ENCODE measurements around the gene COL1A2.

Gene COL1A2

DNA sequence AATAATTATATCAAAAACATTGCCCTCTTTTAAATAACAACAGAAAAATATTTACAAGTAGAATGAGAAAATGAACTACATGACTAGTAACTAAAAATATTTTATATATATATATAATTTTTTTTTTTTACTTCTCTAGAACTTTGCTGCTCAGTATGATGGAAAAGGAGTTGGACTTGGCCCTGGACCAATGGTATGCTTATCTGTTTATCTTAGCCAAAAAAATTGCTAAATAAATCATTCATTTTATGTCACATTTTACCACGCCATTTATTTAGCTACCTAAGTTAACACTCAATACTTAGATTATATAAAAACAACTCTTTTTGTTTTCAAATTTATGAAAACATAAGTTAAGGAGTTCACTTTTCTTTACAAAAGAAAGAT lies 6.7 kb downstream of the COL1A2 start:
- H3K9me3 ChIP-seq (ENCODE audit: control insufficient read depth in 1 of 2, low read length in 2 of 2), result no peaks in the 10 kb centered on the region
- no peaks in the 10 kb centered on the region for H3K4me1 ChIP-seq (ENCODE audit: control insufficient read depth in 1 of 2, insufficient read depth in 2 of 2, low read length in 2 of 2)
- H3K36me3 ChIP-seq (ENCODE audit: control insufficient read depth in 1 of 2, insufficient read depth in 2 of 2, low read length in 2 of 2), result peaks cover 0 to 3% of the 10 kb centered on the region in 2 donors
- H3K27ac ChIP-seq (ENCODE audit: low read depth, low read length), result no peak overlapping the region
- no peak overlapping the region for H3K4me3 ChIP-seq (ENCODE audit: low read depth in 1 of 2, low read length in 2 of 2)
- no peak overlapping the region for H3K9ac ChIP-seq (ENCODE audit: low read depth in 1 of 2, low read length in 2 of 2)
- no peaks in the 10 kb centered on the region for H3K27me3 ChIP-seq (ENCODE audit: control insufficient read depth in 1 of 2, insufficient read depth in 2 of 2, low read length in 2 of 2)

DNA sequence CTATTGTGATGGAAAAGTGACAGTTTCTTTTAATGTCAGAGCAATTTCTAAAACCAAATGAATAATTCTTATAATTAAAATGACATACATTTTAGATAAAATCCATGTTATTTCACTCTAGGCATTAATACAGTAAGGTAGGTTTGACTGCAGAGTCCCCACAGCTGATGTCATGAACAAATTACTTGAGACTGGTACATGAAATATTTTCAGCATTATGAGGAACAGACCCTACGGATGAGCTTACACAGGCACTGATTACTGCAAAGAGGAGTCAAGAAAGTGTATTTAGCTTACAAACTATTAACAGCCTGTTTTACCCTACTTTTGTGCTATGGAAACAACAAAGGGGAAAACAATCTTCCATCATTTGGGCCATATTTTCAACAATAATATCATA lies 8.9 kb downstream of the COL1A2 start:
- H3K9ac ChIP-seq (ENCODE audit: low read depth in 1 of 2, low read length in 2 of 2), result no peak overlapping the region
- H3K4me3 ChIP-seq (ENCODE audit: low read depth in 1 of 2, low read length in 2 of 2), result no peak overlapping the region
- H3K36me3 ChIP-seq (ENCODE audit: control insufficient read depth in 1 of 2, insufficient read depth in 2 of 2, low read length in 2 of 2), result peaks cover 0 to 3% of the 10 kb centered on the region in 2 donors
- no peaks in the 10 kb centered on the region for H3K9me3 ChIP-seq (ENCODE audit: control insufficient read depth in 1 of 2, low read length in 2 of 2)
- H3K27me3 ChIP-seq (ENCODE audit: control insufficient read depth in 1 of 2, insufficient read depth in 2 of 2, low read length in 2 of 2), result no peaks in the 10 kb centered on the region
- H3K4me1 ChIP-seq (ENCODE audit: control insufficient read depth in 1 of 2, insufficient read depth in 2 of 2, low read length in 2 of 2), result no peaks in the 10 kb centered on the region
- no peak overlapping the region for H3K27ac ChIP-seq (ENCODE audit: low read depth, low read length)

DNA sequence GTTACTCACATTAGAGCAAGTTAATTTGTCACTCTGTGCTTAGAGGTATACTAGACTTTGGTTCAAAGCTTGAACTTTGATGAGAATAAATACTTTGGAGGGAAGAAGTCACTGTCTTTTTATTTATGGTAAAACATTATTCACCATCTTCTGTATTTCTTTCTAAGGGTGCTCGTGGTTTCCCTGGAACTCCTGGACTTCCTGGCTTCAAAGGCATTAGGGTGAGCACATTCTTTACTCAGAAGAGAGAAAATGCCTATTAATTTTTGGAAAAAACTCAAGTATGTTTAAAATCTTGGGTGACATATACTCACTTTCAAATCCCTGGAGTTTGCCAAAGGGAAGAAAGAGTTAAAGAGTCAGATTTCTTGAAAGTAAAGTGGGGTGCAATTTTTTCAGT lies 10.8 kb downstream of the COL1A2 start:
- Histone ChIP-seq H3K27ac (ENCODE audit: low read depth, low read length) (no peak overlapping the region), H3K4me3 (ENCODE audit: low read depth in 1 of 2, low read length in 2 of 2) (no peak overlapping the region), H3K36me3 (ENCODE audit: control insufficient read depth in 1 of 2, insufficient read depth in 2 of 2, low read length in 2 of 2) (peaks cover 0 to 3% of the 10 kb centered on the region in 2 donors), H3K4me1 (ENCODE audit: control insufficient read depth in 1 of 2, insufficient read depth in 2 of 2, low read length in 2 of 2) (no peaks in the 10 kb centered on the region), H3K9me3 (ENCODE audit: control insufficient read depth in 1 of 2, low read length in 2 of 2) (no peaks in the 10 kb centered on the region), H3K27me3 (ENCODE audit: control insufficient read depth in 1 of 2, insufficient read depth in 2 of 2, low read length in 2 of 2) (no peaks in the 10 kb centered on the region), H3K9ac (ENCODE audit: low read depth in 1 of 2, low read length in 2 of 2) (no peak overlapping the region)

DNA sequence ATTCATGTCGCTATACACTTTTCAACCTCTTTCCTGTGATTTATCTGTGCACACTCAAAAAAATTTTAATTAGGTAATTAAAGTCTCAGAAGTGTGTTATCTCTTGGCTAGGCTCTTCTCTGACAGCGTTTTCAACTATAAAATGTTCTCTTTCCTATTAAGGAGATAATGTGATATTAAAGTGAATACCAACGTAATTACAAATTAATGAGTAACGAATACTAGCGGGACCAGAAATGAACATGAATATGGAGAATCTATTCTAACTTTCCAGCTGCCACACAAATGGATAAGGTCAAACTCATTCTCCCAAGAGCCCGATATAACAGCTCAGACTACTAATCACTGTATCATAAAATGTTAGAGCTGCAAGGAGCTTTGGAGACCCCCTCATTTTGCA lies 12.0 kb downstream of the COL1A2 start:
- H3K9me3 ChIP-seq (ENCODE audit: control insufficient read depth in 1 of 2, low read length in 2 of 2), result no peaks in the 10 kb centered on the region
- H3K9ac ChIP-seq (ENCODE audit: low read depth in 1 of 2, low read length in 2 of 2), result no peak overlapping the region
- no peak overlapping the region for H3K4me3 ChIP-seq (ENCODE audit: low read depth in 1 of 2, low read length in 2 of 2)
- H3K27me3 ChIP-seq (ENCODE audit: control insufficient read depth in 1 of 2, insufficient read depth in 2 of 2, low read length in 2 of 2), result no peaks in the 10 kb centered on the region
- peaks cover 0 to 3% of the 10 kb centered on the region in 2 donors for H3K36me3 ChIP-seq (ENCODE audit: control insufficient read depth in 1 of 2, insufficient read depth in 2 of 2, low read length in 2 of 2)
- no peak overlapping the region for H3K27ac ChIP-seq (ENCODE audit: low read depth, low read length)
- H3K4me1 ChIP-seq (ENCODE audit: control insufficient read depth in 1 of 2, insufficient read depth in 2 of 2, low read length in 2 of 2), result no peaks in the 10 kb centered on the region

DNA sequence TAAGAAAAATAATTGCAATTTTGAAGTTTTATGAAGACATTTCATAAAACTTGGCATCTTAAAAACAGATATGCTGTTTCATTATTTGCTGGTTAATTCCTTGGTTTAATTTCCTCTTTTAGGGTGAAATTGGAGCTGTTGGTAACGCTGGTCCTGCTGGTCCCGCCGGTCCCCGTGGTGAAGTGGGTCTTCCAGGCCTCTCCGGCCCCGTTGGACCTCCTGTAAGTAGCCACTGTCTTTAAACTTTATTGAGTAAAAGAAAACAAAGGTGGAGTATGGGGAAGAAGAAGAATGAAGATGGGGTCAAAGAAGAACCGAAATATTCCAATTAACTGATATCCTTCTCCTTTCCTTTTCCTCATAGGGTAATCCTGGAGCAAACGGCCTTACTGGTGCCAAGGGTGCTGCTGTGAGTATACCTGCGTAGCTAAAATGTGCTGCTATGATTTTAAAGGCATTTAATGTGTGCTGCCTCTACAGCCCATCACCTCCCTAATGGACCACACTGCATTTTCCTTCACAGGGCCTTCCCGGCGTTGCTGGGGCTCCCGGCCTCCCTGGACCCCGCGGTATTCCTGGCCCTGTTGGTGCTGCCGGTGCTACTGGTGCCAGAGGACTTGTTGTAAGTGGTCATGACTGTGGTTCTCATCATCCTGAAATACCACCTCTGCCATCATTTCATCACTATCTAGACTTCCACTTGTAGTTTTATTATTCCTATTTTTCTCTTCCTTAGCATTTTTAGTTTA lies 14.7 kb downstream of the COL1A2 start:
- no peak overlapping the region for H3K27ac ChIP-seq (ENCODE audit: low read depth, low read length)

DNA sequence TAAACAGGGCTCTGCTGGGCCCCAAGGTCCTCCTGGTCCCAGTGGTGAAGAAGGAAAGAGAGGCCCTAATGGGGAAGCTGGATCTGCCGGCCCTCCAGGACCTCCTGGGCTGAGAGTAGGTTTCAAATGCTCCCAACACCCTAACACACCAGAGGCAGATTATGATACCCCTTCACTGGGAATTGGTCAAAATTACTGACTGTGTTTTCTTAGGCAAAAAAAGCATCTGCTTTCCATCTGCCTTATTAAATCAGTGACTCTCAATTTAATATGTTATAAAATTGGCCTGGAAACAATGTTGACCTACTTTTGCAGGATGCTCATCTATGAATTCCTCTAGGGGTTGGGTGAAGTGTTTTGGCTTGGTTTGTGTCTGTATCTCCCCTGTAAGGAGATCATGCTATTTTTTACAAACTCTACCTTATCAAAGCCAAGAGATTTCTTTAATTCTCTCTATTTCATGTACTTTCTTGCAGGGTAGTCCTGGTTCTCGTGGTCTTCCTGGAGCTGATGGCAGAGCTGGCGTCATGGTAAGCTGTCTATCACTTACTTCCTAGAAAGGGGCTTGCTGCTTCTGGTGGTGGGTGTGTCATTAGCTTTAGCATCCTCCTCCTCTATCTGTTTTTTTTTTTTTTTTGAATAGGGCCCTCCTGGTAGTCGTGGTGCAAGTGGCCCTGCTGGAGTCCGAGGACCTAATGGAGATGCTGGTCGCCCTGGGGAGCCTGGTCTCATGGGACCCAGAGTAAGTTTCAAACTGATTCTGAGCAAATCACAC lies 15.9 kb downstream of the COL1A2 start:
- Histone ChIP-seq H3K27ac (ENCODE audit: low read depth, low read length) (no peak overlapping the region), H3K4me3 (ENCODE audit: low read depth in 1 of 2, low read length in 2 of 2) (no peak overlapping the region), H3K27me3 (ENCODE audit: control insufficient read depth in 1 of 2, insufficient read depth in 2 of 2, low read length in 2 of 2) (no peaks in the 10 kb centered on the region), H3K9me3 (ENCODE audit: control insufficient read depth in 1 of 2, low read length in 2 of 2) (no peaks in the 10 kb centered on the region), H3K9ac (ENCODE audit: low read depth in 1 of 2, low read length in 2 of 2) (no peak overlapping the region), H3K36me3 (ENCODE audit: control insufficient read depth in 1 of 2, insufficient read depth in 2 of 2, low read length in 2 of 2) (peaks cover 0 to 8% of the 10 kb centered on the region in 2 donors), H3K4me1 (ENCODE audit: control insufficient read depth in 1 of 2, insufficient read depth in 2 of 2, low read length in 2 of 2) (no peaks in the 10 kb centered on the region)

More for the DNA sequence above, 14.7 kb downstream of the COL1A2 start:
- H3K9me3 ChIP-seq (ENCODE audit: control insufficient read depth in 1 of 2, low read length in 2 of 2), result no peaks in the 10 kb centered on the region
- no peaks in the 10 kb centered on the region for H3K27me3 ChIP-seq (ENCODE audit: control insufficient read depth in 1 of 2, insufficient read depth in 2 of 2, low read length in 2 of 2)
- no peaks in the 10 kb centered on the region for H3K4me1 ChIP-seq (ENCODE audit: control insufficient read depth in 1 of 2, insufficient read depth in 2 of 2, low read length in 2 of 2)
- no peak overlapping the region for H3K4me3 ChIP-seq (ENCODE audit: low read depth in 1 of 2, low read length in 2 of 2)
- peaks cover 0 to 8% of the 10 kb centered on the region in 2 donors for H3K36me3 ChIP-seq (ENCODE audit: control insufficient read depth in 1 of 2, insufficient read depth in 2 of 2, low read length in 2 of 2)
- no peak overlapping the region for H3K9ac ChIP-seq (ENCODE audit: low read depth in 1 of 2, low read length in 2 of 2)

DNA sequence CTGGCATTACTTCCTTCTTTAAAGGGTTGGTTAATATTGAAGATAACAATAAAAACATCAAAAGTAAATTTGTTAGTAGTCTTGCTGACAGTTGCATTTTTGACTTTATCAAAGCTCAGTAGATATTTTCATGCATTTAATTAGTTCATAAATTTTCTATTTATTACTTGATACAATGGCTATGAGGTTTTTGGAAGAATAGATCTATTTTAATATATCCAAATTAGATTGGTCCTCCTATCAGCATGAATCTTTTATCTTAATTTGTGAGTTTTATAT lies 16.4 kb downstream of the COL1A2 start:
- Histone ChIP-seq H3K27ac (ENCODE audit: low read depth, low read length) (no peak overlapping the region), H3K9ac (ENCODE audit: low read depth in 1 of 2, low read length in 2 of 2) (no peak overlapping the region), H3K36me3 (ENCODE audit: control insufficient read depth in 1 of 2, insufficient read depth in 2 of 2, low read length in 2 of 2) (peaks cover 0 to 5% of the 10 kb centered on the region in 2 donors), H3K4me3 (ENCODE audit: low read depth in 1 of 2, low read length in 2 of 2) (no peak overlapping the region), H3K4me1 (ENCODE audit: control insufficient read depth in 1 of 2, insufficient read depth in 2 of 2, low read length in 2 of 2) (no peaks in the 10 kb centered on the region), H3K9me3 (ENCODE audit: control insufficient read depth in 1 of 2, low read length in 2 of 2) (no peaks in the 10 kb centered on the region), H3K27me3 (ENCODE audit: control insufficient read depth in 1 of 2, insufficient read depth in 2 of 2, low read length in 2 of 2) (no peaks in the 10 kb centered on the region)

DNA sequence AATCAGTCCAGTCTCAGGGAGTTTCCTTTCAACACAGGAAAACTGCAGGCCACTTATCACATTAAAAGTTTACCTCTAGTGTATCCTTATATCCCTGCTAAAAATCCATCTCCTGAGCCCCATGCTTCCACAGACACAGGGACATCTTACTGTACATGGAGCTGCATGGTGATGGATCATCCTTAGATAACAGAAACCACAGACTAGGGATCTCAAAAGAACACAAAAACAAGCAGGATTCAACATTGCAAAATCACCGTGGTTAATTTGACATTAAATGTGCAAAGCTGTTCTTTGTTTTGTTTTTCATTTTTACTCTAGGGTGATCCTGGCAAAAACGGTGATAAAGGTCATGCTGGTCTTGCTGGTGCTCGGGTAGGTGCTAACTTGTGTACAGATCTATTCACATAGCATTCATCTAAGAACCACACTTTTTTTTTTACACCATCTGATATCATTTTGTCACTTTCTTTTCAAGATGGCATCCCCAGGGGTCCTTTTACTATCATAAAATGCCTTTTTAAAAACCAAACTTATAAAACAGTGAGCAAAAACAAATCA lies 18.1 kb downstream of the COL1A2 start:
- no peaks in the 10 kb centered on the region for H3K4me1 ChIP-seq (ENCODE audit: control insufficient read depth in 1 of 2, insufficient read depth in 2 of 2, low read length in 2 of 2)
- H3K9ac ChIP-seq (ENCODE audit: low read depth in 1 of 2, low read length in 2 of 2), result no peak overlapping the region
- H3K9me3 ChIP-seq (ENCODE audit: control insufficient read depth in 1 of 2, low read length in 2 of 2), result no peaks in the 10 kb centered on the region
- no peak overlapping the region for H3K27ac ChIP-seq (ENCODE audit: low read depth, low read length)
- H3K4me3 ChIP-seq (ENCODE audit: low read depth in 1 of 2, low read length in 2 of 2), result no peak overlapping the region
- H3K36me3 ChIP-seq (ENCODE audit: control insufficient read depth in 1 of 2, insufficient read depth in 2 of 2, low read length in 2 of 2), result peaks cover 3 to 5% of the 10 kb centered on the region in 2 donors
- H3K27me3 ChIP-seq (ENCODE audit: control insufficient read depth in 1 of 2, insufficient read depth in 2 of 2, low read length in 2 of 2), result no peaks in the 10 kb centered on the region

DNA sequence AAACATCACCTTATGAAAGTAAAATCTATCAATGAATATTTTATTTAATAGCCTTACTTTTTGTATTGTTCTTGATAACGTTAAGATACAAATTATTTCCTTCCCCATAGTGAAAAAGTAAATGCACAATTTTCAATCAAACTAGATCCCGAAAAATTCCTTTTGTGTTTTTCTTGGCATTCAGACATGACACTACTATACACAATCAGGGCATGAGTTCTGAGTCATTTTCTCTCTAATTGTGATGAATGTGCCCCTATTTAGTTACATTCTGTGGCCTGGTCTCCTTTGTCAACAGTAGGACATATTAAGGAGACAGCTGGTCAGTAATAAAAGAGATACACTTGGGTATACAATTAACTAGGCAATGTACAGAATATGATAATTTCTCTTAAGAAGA lies 19.8 kb downstream of the COL1A2 start:
- Histone ChIP-seq H3K9ac (ENCODE audit: low read depth in 1 of 2, low read length in 2 of 2) (no peak overlapping the region), H3K27me3 (ENCODE audit: control insufficient read depth in 1 of 2, insufficient read depth in 2 of 2, low read length in 2 of 2) (no peaks in the 10 kb centered on the region), H3K27ac (ENCODE audit: low read depth, low read length) (no peak overlapping the region), H3K4me1 (ENCODE audit: control insufficient read depth in 1 of 2, insufficient read depth in 2 of 2, low read length in 2 of 2) (no peaks in the 10 kb centered on the region), H3K9me3 (ENCODE audit: control insufficient read depth in 1 of 2, low read length in 2 of 2) (no peaks in the 10 kb centered on the region), H3K36me3 (ENCODE audit: control insufficient read depth in 1 of 2, insufficient read depth in 2 of 2, low read length in 2 of 2) (peaks cover 5% of the 10 kb centered on the region in 2 donors), H3K4me3 (ENCODE audit: low read depth in 1 of 2, low read length in 2 of 2) (no peak overlapping the region)

DNA sequence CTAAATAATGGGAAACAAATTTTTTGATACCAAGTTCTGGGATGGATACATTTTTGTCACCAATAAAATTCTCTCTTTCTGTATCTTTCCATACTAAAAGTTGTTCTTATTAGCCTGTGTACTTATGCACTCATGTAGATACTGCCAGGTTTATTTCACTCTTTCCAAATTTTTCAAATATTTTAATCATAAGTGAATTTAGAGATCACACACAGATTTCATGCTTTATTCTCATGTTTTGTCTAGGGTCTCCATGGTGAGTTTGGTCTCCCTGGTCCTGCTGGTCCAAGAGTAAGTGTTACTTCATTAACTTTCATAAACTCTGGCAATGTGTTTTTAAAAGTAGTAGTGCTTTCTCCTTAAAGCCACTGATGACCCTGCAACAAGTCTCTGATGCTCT lies 20.3 kb downstream of the COL1A2 start:
- Histone ChIP-seq H3K9ac (ENCODE audit: low read depth in 1 of 2, low read length in 2 of 2) (no peak overlapping the region), H3K27me3 (ENCODE audit: control insufficient read depth in 1 of 2, insufficient read depth in 2 of 2, low read length in 2 of 2) (no peaks in the 10 kb centered on the region), H3K4me3 (ENCODE audit: low read depth in 1 of 2, low read length in 2 of 2) (no peak overlapping the region), H3K27ac (ENCODE audit: low read depth, low read length) (no peak overlapping the region), H3K4me1 (ENCODE audit: control insufficient read depth in 1 of 2, insufficient read depth in 2 of 2, low read length in 2 of 2) (no peaks in the 10 kb centered on the region), H3K36me3 (ENCODE audit: control insufficient read depth in 1 of 2, insufficient read depth in 2 of 2, low read length in 2 of 2) (peaks cover 5% of the 10 kb centered on the region in 2 donors), H3K9me3 (ENCODE audit: control insufficient read depth in 1 of 2, low read length in 2 of 2) (no peaks in the 10 kb centered on the region)

Measured in duodenal mucosa (tissue), 2 donors.